HAP-1 (cell line): ENCODE data around the gene OTOF.

Experiments
- DNase-seq, 2 experiments: peaks; one replicate each; pipeline ENCODE4 v3.0.0-alpha.2; 2016 to 2020; ENCODE audit warnings: low spot score in 2 of 2
- H3K27me3 ChIP-seq: fragments of 250-450 bp; sonication (Bioruptor Pico); 2 replicates; pipeline ENCODE4 v1.5.1; 2020; ENCODE audit warnings: low read depth, mild to moderate bottlenecking, moderate library complexity
- H3K36me3 ChIP-seq: fragments of 250-450 bp; sonication (Bioruptor Pico); replicated peaks from 2 replicates; pipeline ENCODE4 v1.5.1; 2020; ENCODE audit warnings: mild to moderate bottlenecking
- H3K4me1 ChIP-seq: fragments of 250-450 bp; sonication (Bioruptor Pico); 2 replicates; pipeline ENCODE4 v1.5.1; 2020; ENCODE audit warnings: mild to moderate bottlenecking
- H3K4me3 ChIP-seq: fragments of 250-450 bp; sonication (Bioruptor Pico); 2 replicates; pipeline ENCODE4 v1.5.1; 2020; ENCODE audit warnings: mild to moderate bottlenecking, moderate library complexity
- H3K9me3 ChIP-seq: fragments of 250-450 bp; sonication (Bioruptor Pico); 2 replicates; pipeline ENCODE4 v1.5.1; 2020; ENCODE audit warnings: mild to moderate bottlenecking, moderate library complexity
- in situ Hi-C: fragments of 300-500 bp; cut with MboI; formaldehyde crosslinking; loops from 3 replicates; pipeline ENCODE4 v1.14.3; 2020; ENCODE audit warnings: low sequenced_read_pairs, inconsistent platforms, mixed read lengths

Gene OTOF

DNA sequence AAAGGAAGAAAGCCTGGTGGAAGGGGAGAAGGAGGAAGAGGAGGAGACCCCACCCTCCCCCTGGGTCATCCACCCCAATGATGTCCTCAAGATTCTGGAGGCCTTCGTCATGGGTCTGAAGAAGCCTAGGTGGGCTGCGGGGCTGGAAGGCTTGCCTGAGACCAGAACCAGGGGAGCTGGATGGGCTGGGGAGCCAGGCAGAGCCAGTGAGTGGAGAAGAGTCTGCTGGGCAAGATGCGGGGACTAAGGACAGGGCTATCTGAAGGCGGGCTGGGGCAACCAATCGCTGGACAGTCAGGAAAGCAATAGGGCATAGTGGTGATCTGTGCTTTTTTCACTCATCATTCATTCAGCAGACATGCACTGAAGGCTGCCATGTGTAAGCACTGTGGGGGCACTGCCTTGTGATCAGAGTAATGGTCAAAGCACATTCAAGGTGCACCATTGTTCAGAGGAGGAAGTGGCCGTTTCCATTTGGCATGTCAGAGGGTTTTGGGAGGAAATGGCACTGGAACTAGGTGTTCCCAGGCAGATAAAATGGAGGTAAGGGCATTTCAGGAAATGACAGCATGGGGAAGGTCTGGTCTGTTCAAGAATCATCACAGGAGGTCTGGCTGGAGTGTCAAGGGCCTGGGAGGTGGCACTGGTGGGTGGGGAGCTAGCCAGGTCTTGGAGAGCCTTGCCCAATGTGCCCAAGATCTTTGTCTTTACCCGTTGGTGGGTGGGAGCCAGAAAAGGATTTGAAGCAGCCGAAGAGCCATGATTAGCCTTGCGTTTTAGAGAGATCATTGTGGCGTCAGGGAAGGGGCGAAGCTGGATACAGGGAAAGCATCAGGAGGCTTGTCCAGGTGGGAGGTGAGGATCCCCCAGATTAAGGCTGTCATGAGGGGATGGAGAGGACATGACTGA lies 24.2 kb downstream of the OTOF start:
- Histone ChIP-seq H3K36me3 (no peaks in the 10 kb centered on the region), H3K4me1 (no peaks in the 10 kb centered on the region), H3K9me3 (no peaks in the 10 kb centered on the region), H3K27me3 (no peaks in the 10 kb centered on the region), H3K4me3 (no peak overlapping the region)
- in situ Hi-C loops, result no loop called here
- DNase-seq, result no peak

DNA sequence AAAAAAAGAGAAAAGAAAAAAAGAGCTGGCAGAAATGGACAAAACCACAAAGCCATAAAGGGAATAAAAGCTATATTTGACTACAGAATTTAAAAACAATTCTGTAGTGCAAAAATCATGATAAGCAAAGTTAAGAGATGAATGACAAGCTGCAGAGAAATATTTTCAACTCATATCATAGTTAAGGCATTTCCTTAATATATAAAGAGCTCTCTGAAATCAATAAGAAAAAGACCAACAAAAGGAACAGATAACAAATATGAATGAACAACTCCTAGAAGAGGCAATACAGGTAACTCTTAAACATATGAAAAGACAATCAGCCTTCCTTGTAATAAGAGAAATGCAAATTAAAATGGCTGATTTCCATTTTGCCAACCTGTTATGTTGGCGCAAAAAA lies 26.2 kb downstream of the OTOF start:
- H3K27me3 ChIP-seq, result no peaks in the 10 kb centered on the region
- in situ Hi-C loops, result no loop called here
- H3K36me3 ChIP-seq, result no peaks in the 10 kb centered on the region
- H3K4me3 ChIP-seq, result no peak overlapping the region
- no peaks in the 10 kb centered on the region for H3K4me1 ChIP-seq
- no peaks in the 10 kb centered on the region for H3K9me3 ChIP-seq
- DNase-seq, result no peak

DNA sequence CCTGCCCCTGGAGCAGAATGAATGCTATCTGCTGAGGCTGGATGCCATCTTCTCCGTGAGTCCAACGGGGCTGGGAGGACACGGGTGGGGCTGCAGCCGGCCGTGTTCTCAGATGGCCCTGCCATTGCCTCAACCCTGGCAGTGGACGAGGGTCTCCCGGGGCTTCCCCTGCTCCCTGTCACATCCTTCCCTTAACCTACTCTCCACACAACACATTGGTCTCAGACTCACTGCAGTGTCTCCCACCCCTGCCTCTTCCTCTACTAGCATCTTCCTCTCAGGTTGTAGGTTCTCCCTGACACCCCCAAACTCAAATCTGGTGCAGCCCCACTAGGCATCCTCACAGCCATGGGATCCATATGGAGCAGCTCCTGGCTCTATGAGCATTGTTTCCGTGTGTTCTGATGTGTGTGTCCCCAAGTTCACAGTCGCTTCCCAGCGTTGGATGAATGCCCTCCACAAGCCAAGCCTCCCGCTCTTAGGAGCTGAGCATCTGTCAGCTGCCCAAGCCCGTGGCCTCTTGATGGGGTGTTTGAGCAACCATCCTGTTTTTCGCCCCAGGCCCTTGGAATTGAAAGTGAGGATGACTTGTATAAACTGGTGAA lies 27.8 kb downstream of the OTOF start:
- DNase-seq, result no peak
- Histone ChIP-seq H3K36me3 (no peaks in the 10 kb centered on the region), H3K27me3 (no peaks in the 10 kb centered on the region), H3K4me3 (no peak overlapping the region), H3K4me1 (no peaks in the 10 kb centered on the region), H3K9me3 (no peaks in the 10 kb centered on the region)
- in situ Hi-C loops, result no loop called here

DNA sequence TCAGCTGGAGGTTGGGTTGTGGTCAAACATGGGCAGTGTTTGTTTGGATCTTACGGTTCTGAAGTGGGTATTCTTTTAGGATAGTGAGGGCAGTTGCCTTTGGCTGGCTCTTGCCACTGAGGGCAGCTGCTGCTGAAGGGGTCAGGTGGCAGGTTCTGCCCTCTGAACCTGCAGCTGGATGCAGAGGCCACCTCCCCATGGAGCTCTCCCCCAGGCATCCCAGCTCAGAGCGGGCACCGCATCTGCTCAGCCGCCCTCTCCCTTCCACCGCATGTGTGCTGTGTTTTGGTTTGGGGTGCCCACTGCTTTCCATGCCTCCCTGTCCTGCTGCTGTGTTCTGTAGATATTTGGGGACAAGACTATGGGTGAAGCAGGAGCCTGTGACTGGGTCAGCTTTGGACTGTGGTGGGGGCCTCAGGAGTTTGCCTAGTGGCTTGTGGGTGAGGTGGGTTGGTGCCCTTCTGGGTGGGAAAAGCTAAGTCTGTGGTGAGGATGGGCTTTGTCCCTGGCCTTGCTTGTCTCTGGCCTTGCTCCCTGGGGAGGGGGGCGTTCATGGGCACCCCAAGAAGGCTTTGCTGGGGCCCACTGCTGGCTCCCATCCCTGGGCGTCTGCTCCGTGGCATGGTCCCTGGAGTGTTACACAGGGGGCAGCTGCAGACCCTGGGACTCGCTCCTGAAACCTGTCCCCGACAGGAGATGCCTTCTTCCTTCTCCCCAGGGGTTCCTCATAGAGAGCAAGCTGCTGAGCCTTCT lies 28.5 kb downstream of the OTOF start:
- Histone ChIP-seq H3K4me1 (no peaks in the 10 kb centered on the region), H3K27me3 (no peaks in the 10 kb centered on the region), H3K36me3 (no peaks in the 10 kb centered on the region), H3K9me3 (no peaks in the 10 kb centered on the region), H3K4me3 (no peak overlapping the region)
- in situ Hi-C loops, result no loop called here
- DNase-seq, result no peak

DNA sequence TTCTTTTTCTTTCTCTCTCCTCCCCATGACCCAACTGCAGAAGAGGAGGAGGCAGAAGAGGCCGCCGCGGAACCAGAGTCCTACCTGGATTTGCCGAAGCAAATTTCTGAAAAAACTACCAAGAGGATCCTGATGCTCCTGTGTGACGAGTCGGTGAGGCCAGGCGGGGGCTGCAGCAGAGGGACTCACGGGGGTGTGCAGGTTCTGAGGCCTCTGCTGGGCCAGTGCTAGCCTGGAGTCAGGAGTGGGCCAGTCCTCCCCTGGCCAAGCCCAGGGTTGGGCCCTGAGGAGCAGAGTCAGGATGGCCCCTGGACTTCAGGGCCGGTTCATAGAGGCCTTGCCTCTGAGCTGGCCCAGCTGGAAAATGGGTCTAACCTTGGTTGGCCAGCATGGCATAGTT lies 29.3 kb downstream of the OTOF start:
- H3K27me3 ChIP-seq, result no peaks in the 10 kb centered on the region
- H3K9me3 ChIP-seq, result no peaks in the 10 kb centered on the region
- no peaks in the 10 kb centered on the region for H3K4me1 ChIP-seq
- no peak for DNase-seq
- H3K36me3 ChIP-seq, result no peaks in the 10 kb centered on the region
- no peak overlapping the region for H3K4me3 ChIP-seq
- in situ Hi-C loops, result no loop called here

DNA sequence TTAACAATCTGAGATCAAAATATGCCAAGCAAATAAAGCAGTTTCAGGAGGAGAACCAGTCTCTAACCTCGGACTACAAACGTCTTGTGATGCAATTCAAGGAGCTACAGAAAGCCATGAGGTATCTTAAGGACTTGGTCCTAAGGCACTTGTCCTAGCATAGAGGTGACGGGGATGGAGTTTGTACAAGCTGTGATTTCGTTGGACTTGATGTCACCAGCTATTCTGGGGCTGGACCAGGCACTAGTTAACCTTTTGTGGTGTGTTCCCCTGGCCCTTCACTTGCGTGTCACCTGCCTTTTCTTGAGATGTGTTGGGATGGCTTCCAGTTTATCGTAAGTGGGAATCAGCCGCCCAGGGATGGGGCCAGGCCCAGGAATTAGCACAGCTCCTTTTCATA lies 33.7 kb downstream of the OTOF start:
- H3K9me3 ChIP-seq, result no peaks in the 10 kb centered on the region
- no peak overlapping the region for H3K4me3 ChIP-seq
- no peaks in the 10 kb centered on the region for H3K27me3 ChIP-seq
- in situ Hi-C loops, result no loop called here
- no peaks in the 10 kb centered on the region for H3K36me3 ChIP-seq
- DNase-seq, result no peak
- peaks cover 3% of the 10 kb centered on the region; the same call in 1 of the 2 replicates for H3K4me1 ChIP-seq

DNA sequence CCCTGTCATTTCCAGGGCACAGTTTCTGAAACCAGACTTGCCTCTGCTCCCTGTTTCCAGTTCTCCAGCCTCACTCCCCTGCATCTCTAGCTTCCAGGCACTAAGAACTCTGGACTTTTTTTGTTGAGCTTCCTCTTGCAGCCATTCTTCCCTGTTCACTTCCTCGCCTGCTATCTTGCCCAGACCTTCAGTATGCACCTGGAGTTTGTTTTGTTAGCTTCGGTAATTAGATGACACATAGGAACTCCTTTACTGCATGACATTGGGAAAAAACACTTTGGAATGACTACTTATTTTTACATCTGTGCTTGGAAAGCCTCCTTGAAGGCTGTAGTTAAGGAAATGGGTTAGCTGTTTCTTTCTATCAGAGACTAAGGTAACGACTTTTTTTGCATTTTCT lies 35.2 kb downstream of the OTOF start:
- in situ Hi-C loops, result no loop called here
- peaks cover 3% of the 10 kb centered on the region; the same call in 1 of the 2 replicates for H3K4me1 ChIP-seq
- H3K36me3 ChIP-seq, result no peaks in the 10 kb centered on the region
- no peaks in the 10 kb centered on the region for H3K27me3 ChIP-seq
- DNase-seq, result no peak
- no peak overlapping the region for H3K4me3 ChIP-seq
- no peaks in the 10 kb centered on the region for H3K9me3 ChIP-seq

DNA sequence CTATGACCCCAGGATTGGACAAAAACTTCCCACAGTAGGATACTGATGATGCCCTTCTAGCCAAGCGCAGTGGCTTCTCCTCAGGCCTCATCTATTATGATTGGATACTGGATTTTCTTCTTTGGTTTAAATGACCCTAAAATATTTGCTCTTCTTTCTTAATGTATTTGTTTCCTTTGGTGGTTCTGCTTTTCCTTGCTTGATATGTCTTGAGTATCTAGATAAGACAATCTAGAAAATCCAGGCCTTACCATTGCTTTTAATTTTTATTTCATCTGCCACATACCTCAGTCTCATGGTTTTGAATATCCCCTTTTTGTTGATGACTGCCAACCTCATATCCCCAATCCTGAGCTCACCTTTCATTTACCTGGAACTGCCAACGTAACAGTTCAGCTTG lies 35.6 kb downstream of the OTOF start:
- Histone ChIP-seq H3K36me3 (no peaks in the 10 kb centered on the region), H3K4me1 (peaks cover 3% of the 10 kb centered on the region; the same call in 1 of the 2 replicates), H3K9me3 (no peaks in the 10 kb centered on the region), H3K4me3 (no peak overlapping the region), H3K27me3 (no peaks in the 10 kb centered on the region)
- in situ Hi-C loops, result no loop called here
- DNase-seq, result no peak

DNA sequence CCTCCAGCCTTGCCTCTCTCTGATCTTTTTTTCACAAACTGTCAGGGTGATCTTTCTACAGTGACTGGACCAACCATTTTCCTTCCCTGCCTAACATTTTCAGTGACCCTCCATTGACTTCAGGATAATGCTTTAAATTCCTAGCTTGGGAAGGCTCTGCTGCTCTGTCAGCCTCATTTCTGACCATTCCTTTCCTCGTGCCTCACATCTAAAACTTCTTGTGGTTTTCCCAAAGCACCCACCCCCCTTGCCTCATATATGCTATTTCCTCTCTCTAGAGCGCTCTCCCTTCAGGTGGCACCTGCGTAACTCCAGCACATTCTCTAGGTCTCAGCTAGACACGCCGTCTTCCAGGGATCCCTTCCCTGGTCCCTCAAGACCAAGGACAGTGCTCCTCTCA lies 39.0 kb downstream of the OTOF start:
- no peaks in the 10 kb centered on the region for H3K9me3 ChIP-seq
- in situ Hi-C loops, result no loop called here
- H3K4me3 ChIP-seq, result no peak overlapping the region
- no peaks in the 10 kb centered on the region for H3K27me3 ChIP-seq
- no peaks in the 10 kb centered on the region for H3K36me3 ChIP-seq
- peaks cover 3% of the 10 kb centered on the region; the same call in 1 of the 2 replicates for H3K4me1 ChIP-seq
- no peak for DNase-seq

DNA sequence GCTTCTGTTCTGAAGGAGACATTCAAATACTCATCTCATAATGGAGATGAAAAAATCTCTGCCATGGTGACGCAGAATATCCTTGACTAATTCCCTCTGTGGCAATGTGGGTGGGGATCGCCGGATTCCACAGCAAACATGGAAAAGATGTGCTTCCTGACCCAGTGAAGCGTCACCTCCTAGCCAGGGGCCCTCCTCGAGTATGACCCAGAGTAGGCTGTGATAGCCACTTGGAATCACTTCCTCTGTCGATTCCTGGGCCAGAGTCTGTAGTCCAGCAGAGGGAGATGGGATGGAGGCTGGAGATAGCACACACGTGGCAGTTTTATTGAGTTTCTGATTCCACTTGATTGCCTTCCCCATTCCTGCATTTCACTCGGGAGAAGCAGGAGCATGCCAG lies 39.4 kb downstream of the OTOF start:
- DNase-seq, result no peak
- Histone ChIP-seq H3K4me1 (peaks cover 3% of the 10 kb centered on the region; the same call in 1 of the 2 replicates), H3K4me3 (no peak overlapping the region), H3K9me3 (no peaks in the 10 kb centered on the region), H3K27me3 (no peaks in the 10 kb centered on the region), H3K36me3 (no peaks in the 10 kb centered on the region)
- in situ Hi-C loops, result no loop called here

DNA sequence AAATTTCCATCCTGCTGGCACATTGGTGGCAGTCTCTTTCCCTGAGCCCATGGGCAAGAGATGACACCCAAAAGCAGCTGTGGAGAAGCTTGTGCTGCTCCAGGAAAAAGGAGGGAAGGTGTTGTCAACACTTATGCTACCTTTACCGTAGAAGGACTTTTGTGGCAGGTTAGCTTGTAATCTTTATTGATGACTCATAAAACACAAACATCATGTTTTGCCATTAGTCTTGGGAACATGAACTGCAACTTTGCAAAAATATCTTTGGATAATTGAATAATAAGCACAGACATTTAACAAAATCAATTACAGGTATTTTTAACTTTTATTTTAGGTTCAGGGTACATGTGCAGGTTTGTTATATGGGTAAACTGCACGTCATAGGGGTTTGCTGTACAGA lies 42.8 kb downstream of the OTOF start:
- no peaks in the 10 kb centered on the region for H3K9me3 ChIP-seq
- peaks cover 8% of the 10 kb centered on the region for H3K4me1 ChIP-seq
- in situ Hi-C loops, result no loop called here
- no peaks in the 10 kb centered on the region for H3K27me3 ChIP-seq
- H3K4me3 ChIP-seq, result no peak overlapping the region
- H3K36me3 ChIP-seq, result no peaks in the 10 kb centered on the region
- DNase-seq, result no peak

DNA sequence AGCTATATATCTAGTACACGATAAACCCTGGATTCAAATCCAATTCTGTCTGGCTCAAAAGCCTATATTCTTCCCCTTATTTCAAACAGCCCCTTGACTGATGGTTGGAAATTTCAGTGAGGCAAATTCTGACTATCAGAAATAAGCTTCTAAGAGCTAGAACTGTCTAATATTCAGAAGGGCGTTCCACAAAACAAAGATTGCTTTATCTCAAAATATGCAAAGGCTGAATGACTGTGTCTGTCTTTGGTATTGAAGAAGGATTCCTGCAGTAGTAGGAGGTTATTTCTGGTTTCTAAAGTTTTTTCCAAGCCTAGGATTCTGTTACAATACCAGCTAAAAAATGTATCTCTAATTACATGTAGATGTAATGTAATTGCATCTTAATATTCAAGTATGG lies 45.1 kb downstream of the OTOF start:
- in situ Hi-C loops, result no loop called here
- Histone ChIP-seq H3K9me3 (no peaks in the 10 kb centered on the region), H3K27me3 (no peaks in the 10 kb centered on the region)

DNA sequence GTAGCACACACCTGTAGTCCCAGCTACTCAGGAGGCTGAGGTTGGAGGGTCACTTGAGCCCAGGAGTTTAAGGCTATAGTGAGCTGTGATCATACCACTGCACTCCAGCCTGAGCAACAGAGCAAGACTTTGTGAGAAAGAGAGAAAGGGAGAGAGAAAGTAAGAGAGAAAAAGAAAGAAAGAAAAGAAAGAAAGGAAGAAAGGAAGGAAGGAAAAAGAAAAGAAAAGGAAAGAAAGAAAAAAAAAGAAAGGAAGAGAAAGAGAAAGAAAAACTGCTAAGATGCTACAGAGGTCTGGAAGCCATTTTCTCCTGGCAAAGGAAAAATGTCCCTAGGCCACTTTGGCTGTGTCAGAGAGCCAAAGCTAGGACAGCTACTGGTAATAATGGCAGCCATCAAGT lies 45.6 kb downstream of the OTOF start:
- Histone ChIP-seq H3K4me3 (no peak overlapping the region), H3K9me3 (no peaks in the 10 kb centered on the region), H3K36me3 (no peaks in the 10 kb centered on the region), H3K4me1 (peaks cover 15% of the 10 kb centered on the region), H3K27me3 (no peaks in the 10 kb centered on the region)
- DNase-seq, result no peak
- in situ Hi-C loops, result no loop called here

More for the DNA sequence above, 45.1 kb downstream of the OTOF start:
- no peak for DNase-seq
- Histone ChIP-seq H3K36me3 (no peaks in the 10 kb centered on the region), H3K4me1 (peaks cover 15% of the 10 kb centered on the region), H3K4me3 (no peak overlapping the region)

DNA sequence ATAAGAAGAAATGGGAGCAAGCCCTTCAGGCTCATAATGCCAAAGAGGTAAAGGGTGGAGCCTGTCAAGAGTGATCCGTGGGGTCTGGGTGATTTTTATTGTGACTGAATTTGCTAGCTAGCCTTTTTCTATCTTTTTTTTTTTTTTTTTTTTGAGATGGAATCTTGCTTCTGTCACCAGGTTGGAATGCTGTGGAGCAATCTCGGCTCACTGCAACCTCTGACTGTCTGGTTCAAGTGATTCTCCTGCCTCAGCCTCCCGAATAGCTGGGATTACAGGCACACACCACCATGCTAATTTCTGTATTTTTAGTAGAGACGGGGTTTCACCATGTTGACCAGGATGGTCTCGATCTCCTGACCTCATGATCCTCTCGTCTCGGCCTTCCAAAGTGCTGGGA lies 47.1 kb downstream of the OTOF start:
- H3K9me3 ChIP-seq, result no peaks in the 10 kb centered on the region
- no peak for DNase-seq
- in situ Hi-C loops, result no loop called here
- H3K4me3 ChIP-seq, result no peak overlapping the region
- peaks cover 15% of the 10 kb centered on the region for H3K4me1 ChIP-seq
- H3K36me3 ChIP-seq, result no peaks in the 10 kb centered on the region
- no peaks in the 10 kb centered on the region for H3K27me3 ChIP-seq
